Stimulated activated CD8-positive, alpha-beta memory T cell treated with anti-CD3 and anti-CD28 coated beads, Interleukin-7, amount 100 ng/mL, for 4 hours (primary cell): ENCODE results near the gene GNB4.

Source experiments
- DNase-seq, 2 donors: peaks; one replicate each; pipeline ENCODE4 v3.0.0-alpha.2; 2020; ENCODE audit warnings: low read depth in 2 of 2

GNB4 gene

DNA sequence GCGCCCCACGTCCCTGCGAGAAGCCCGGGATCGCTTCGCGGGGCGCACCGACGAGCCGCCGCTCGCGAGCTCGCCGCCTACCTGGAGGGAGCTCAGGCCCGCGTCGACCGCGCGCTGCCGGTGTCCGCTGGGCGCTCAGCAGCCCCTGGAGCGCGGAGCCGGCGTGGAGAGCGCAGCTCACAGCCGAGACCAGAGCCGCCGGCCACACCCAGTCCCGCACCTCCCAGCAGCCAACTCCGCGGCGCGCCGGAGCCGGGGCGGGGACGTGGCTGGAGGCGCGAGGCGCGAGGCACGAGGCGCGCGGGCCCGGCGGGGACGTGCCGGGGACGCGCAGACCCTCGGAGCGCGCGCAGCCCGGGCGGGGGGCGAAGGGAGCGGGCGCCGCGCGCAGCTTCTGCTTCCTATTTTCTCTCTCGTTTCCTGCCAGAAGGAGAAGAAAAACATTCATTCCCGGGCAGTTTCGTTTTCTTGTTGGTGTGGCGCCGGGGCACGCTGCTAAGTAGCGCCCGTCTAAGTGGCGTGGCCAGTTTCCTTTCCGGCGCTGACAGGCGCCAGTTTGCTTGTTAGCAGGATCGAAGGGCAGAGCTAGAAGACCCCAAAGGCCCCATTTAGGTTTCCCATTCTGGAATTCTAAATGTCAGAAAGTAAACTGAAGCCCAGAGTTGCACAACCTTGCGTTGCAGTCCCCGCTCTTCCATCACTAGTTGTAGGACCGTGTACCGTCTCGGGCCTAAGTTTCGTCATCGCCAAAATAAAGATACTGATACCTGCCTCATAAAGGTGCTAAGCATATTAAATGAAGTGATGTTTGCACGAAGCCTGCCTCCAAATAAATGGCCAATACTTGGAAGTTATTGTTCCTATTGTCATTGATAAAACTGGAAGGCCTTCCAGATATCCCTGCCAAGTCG, at the start of gene GNB4:
Gene GNB4 (minus strand): TSS at position 206 of the 911 bp plus-strand sequence. CDS start 25,270 bp downstream, outside the sequence.
- peak in 1 of 2 donors; percentile 30 for DNase-seq

DNA sequence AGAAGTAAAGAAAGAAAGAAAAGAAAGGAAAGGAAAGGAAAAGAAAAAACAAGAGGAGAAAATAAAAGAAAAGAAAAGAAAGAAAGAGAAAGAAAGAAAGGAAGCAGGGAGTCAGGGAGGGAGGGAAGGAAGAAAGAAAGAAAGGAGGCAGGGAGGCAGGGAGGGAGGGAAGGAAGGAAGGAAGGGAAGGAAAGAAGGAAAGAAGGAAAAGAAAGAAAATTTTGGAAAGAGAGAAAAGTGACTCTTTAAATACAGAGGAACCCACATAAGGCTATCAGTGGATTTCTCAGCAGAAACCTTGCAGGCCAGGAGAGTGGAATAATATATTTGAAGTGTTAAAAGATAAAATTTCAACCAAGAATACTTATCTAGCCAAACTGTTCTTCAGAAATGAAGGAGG, 44.2 kb upstream of the GNB4 start:
- DNase-seq = no peak

DNA sequence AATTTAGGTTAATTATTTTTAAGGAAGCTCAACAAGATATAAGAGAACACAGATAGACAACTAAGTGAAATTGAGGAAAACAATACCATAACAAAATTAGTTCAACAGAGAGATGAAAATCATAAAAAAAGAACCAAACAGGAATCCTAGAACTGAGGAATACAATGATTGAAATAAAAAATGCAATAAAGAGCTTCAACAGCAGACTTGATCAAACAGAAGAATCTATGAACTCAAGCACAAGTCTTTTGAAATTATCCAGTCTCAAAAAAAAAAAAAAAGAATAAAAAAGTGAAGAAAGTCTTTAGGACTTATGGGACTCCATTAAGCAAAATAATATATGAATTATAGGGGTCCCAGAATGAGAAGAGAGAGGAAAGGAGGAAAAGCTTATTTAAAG, 42.0 kb upstream of the GNB4 start:
- no peak for DNase-seq

DNA sequence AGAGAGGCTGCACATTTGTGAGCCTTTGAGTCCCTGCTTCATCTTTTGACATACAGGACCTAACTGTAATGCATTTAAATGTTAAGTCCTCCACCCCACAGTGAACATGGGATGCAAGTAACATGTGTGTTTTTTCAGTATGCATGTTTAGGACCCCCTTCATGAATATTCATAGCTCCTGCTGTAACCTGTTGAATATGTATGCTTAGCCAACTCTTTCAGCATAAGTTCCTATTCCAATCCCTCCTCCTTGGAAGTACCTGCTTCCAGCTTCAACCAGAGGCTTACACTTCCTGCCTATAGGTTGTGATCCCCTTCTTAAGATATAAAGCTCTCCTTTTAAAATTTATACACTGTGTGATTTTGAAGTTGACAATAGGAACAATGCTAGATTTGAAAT, 36.9 kb upstream of the GNB4 start:
- no peak for DNase-seq

DNA sequence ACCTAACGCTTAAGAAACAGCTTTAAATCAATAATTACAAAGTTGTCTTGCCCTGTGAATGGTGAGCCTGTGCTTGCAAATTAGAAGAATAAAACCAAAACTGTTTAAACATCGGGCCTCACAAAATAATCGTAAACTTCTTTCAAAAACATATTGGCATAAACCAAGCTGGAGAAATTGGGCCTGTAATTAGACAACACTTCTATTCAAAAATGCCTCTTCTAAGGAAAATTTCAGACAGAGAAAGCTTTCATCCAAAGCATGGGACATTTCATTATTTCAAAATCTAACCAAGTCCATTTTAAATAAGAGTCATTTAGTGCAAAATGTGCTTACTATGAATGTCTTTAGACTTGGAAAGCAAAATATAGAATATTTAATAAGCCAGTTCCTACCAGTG, 35.5 kb upstream of the GNB4 start:
- no peak for DNase-seq

DNA sequence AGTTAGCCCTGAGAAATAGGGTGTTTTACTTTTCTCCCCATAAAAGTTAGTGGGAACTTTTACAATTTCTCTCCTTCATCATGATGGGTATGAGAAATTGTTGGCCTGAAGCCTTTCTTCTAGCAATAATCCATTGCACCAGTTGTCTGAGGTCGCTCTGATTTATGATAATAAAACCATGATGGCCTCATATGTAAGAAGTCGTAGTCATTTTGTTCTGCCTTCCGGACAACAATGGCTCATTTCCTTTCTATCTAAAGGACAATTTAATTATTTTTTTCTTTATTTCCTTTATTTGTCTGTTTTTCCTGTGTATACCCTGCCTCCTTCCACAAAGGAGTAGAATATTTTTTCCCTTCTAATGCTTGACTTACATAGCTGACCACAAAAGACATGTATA, 31.6 kb upstream of the GNB4 start:
- no peak for DNase-seq

DNA sequence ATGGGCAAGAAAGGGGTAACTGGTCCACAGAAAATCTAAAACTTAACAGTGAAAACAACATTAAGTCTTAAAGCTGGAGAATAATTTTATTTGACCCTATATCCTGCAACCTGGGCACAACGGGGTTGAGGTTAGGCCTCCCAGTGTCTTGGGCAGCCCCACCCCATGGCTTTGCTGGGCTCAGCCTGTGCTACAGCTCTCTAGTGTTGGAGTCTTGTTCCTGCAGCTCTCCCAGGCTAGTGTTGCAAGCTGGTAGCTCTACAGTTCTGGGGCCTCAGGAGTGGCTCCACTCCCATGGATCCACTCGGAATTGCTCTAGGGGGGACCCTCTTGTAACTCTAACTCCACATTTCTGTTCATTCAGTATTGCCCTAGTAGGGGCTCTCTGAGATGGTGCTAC, 24.9 kb upstream of the GNB4 start:
- DNase-seq = no peak

DNA sequence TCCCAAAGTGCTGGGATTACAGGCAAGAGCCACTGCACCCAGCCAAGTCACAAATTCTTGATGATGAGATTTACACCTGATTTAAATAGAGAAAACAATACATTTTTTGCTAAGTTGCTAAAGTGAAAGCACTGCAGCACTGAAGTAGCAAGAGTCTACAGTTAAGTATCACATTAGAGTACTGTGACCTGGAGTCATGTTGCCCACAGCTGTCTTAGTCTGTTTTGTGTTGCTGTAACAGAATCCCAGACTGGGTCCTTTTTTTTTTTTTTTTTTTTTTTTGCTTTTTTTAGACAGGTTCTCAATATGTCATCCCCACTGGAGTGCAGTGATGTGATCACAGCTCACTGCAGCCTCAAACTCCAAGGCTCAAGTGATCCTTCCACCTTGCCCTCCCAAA, 23.2 kb upstream of the GNB4 start:
- DNase-seq = no peak

DNA sequence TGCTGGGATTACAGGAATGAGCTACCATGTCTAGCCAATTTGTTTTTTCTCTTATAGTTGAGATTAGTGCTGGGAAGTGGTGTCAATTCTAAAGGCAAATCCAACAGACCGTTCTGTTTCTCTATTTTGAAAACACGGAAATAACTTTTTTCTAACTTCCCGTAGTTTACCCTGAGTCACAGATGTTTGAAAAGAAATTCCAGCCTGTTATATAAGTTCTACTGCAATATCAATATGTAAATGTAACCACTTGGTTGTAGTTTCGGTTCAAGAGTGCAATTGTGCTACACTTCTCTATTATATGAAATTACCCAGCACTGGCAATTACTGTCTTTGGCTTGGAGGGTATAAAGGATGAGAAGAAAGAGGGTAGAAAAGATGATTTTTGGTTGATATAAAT, 22.3 kb upstream of the GNB4 start:
- DNase-seq = no peak

DNA sequence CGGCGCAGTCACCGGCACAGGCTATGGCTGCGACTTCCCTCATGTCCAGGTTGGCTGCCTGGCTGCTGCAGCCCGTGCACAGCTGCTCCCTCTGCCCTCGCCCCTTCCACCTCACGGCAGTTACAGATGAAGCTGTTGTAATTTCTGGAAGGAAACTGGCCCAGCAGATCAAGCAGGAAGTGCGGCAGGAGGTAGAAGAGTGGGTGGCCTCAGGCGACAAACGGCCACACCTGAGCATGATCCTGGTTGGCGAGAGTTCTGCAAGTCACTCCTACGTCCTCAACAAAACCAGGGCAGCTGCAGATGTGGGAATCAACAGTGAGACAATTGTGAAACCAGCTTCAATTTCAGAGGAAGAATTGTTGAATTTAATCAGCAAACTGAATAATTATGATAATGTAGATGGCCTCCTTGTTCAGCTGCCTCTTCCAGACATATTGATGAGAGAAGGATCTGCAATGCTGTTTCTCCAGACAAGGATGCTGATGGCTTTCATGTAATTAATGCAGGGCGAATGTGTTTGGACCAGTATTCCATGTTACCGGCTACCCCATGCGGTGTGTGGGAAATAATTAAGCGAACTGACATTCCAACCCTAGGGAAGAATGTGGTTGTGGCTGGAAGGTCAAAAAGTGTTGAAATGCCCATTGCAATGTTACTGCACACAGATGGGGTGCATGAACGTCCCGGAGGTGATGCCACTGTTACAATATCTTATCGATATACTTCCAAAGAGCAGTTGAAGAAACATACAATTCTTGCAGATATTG, 13.2 kb upstream of the GNB4 start:
- no peak for DNase-seq

DNA sequence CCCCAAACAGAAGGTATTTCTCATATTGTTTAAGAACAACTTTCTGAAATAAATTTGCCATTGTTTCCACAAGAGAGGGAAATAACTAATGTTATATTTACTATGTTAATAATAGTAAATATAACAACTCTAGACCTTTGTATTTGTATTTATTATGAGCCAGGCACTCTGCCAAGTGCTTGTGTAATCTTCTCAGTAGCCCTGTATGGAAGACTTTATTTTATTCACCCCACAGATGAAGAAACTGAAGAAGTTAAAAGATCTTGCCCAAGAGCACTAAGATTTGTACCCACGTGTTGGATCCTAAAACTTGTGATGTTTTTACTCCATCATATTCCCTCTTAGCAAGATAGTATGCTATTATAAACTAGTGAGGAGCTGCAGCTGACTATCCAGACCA, 12.0 kb upstream of the GNB4 start:
- DNase-seq = no peak

DNA sequence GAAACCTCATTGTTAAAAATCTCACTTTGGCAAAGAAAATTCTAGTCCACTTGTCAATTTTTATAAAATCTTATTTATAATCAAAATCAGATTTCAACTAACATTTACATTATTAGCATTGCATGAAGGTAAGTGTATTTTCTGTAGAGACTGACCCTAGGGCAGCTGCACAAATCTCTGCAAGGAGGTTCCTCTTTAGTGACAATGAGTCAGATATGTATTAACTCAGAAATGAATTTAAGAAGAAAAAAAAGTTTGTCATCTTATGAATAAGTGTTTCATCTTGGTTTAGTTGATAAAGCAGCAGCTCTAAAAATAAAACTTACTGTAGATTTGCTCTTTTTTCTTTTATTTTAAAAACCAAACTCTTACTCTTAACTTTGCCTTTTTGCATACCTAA, 9.0 kb upstream of the GNB4 start:
- DNase-seq = no peak

DNA sequence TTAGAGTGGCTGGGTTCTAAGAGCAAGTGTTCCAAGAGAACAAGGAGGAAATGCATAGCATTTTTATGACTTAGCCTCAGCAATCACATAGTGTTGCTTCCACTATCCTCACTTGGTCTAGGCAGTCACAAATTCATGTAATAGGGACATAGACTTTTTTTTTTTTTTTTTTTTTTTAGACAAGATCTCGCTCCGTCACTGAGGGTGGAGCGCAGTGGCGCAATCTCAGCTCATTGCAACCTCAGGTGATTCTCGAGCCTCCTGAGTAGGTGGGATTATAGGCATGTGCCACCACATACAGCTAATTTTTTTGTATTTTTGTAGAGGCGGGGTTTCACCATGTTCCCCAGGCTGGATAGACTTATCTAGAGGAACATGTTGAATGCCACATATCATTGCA, 4.7 kb upstream of the GNB4 start:
- DNase-seq = no peak

DNA sequence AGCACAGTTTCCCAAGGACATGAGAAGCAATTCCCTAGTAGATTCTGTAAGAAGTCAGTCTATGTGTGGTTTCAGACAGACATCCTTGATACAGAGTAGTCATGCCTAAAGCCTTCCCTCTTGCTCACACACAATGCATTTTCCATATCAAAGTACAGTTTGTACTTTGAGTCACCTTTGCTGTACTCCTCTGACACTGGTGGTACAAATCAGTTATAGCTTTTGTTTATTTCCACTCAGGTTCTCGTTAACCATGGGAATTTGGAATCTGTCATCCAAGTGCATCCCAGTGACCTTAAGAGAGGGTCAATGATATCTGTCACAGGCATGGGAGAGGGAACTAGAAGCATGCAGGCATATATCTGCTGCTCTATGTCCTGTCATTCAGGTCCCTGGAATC, 3.6 kb upstream of the GNB4 start:
- no peak for DNase-seq

DNA sequence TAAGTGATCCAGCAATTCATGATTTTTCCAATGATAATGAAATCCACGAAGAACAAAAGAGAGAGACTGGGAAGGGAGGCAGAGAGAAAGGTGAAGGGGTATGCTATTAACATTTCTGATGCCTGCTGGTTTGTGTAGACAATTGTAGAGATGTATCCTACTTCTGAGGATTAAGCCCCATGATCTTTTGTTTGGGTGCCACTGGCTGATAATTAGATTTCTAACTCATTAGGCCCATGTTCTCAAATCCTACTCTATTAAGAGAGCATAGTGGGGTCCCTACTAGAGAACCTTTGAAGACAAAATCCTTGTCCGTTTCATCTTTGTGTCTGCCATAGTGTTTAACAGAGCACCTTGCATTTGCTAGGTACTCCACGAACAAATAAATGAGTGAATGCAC, 2.7 kb upstream of the GNB4 start:
- no peak for DNase-seq

DNA sequence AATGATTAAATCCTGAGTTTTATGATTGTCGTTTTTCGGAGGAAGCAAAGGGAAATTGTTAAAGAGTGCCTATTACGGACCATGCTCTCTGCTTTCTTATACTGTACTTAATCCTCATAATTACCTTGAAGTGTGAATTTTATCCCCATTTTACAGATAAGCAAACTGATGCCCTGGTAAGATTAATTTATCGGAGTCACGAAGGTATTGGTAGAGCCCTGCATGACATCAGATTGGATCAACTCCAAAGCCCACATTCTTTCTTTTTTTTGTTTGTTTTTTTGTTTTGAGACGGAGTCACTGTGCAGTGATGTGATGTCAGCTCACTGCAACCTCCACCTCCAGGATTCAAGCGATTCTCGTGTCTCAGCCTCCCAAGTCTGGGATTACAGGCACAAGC, 1.6 kb upstream of the GNB4 start:
- no peak for DNase-seq

DNA sequence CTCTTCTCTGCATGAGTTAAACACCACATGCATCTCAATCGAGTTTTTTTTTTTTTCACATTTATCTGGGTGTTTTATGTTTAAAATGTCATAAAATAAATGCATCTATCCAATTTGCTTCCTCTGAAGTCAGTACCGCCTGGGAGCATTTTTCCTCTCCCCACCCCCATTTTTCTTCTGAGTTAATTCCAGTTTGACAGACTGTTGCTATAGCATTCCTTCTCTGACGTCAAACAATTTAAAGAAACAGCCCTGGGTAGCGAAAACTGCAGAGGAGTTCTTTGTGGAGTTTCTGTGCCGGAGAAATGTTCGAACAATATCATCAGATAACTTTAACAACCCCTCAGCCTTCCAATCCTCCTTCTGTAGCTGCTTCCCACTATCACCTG, 900 bp upstream of the GNB4 start:
- no peak for DNase-seq

DNA sequence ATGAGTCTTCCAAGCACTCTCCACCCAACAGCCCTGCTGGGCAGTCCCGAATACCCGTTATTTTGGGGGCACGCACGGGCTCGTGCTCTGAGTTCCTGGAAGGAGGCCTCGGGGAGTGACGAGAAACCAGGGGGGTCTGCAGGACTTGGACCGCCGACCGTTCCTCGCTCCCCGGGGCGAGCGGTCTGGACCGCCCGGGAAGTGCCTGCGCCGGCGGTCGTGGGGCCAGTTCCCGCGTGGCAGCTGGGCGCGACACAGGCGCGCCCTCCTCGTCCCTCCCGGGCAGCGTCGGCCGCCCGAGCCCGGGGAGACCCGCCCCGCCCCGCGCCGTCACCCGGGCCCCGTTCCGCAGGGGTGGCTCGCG, 387 bp downstream of the GNB4 start:
- DNase-seq = no peak

DNA sequence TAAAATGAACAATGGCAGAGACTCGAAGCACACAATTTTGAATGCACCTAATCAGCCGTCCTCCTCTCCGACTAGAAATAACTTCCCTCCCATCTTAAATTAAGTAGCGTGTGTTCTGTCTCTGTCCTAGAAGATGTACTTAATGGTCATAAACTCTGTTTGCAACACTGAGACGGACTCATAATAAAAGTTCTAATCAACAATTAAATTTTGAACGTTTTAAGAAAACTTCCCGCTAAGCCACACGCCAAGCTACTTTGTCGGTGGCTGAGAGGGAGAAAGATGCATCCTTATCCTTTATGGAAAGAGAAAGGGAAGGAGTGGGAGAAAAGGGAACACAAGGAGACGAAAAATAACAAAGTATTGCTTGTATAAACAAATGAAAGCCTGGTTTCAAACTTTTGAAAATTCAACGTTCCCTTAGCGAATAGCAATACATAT, 989 bp downstream of the GNB4 start:
- DNase-seq = no peak

DNA sequence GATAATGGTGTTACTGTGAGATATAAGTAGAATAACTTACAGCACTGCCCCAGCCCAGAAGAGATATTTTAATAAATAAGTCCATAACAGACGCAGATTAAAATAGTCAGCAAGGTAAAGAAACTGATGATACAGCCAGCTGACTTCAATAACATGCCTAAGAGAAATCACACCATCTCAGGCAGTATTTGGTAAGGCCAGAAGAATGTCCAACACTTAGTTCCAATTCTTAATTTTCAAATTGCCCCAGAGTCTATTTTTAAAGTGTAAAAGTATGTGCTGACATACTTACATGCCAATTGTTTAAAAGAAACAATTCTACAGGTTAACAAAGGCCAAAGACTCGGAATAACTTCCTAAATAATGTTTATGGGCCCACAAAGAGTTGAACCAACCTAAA, 1.6 kb downstream of the GNB4 start:
- no peak for DNase-seq

DNA sequence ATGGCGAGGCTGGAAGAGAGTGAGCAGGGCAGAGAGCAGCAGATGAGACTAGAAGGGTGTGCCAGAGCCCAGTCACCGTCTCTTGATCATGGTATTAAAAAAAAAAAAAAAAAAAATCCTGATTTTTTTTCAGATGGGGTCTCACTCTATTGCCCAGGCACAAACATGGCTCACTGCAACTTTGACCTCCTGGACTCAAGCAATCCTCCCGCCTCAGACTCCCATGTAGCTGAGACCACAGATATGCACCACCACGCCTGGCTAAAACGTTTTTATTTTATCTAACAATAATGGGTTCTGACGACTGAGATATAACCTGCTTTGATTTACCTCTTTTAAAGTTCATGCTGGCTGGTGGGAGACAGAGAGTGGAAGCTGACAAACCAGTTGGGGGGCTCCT, 4.0 kb downstream of the GNB4 start:
- DNase-seq = no peak

DNA sequence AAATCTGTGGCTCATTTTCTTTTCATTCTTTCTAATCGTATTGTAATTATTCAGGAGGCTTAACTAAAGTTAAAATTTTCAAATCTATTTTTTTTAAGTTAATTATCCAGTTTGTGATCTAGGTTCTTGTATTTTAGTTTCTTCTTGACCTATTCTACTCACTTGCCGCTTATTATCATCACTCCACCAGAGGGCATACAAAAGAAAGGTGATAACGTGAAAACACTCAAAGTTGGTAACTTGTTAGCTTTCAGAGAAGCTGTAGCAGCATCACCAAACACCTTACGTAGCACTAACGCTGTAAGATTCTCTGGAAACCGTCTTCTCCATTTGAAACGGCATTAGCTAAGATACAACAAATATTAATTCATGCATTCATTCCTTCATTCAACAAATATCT, 4.8 kb downstream of the GNB4 start:
- no peak for DNase-seq

DNA sequence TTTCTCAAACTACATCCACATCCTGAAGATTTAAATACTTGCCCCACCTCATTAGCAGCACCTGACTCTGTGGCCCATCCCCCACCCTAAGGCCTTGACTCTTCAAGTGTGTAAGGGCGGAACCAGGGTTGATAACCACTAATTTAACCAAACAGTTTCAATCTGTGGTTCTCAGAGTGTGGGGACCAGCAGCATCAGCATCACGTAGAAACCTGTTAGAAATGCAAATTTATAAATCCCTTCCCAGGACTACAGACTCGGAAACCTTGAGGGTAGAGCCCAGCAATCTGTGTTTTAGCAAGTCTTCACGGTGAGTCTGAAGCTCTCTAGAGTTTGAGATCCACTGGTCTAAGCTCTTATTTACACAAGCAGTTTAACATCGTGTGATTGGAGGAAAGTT, 12.4 kb downstream of the GNB4 start:
- DNase-seq = no peak
